Chondrocyte (in vitro differentiated cells): ENCODE data around the gene RANBP10. TPM values are rescaled to one million over a fixed set of nuclear protein-coding genes. Genes with fewer than 3 reads are reported as not detected.
A peak's percentile ranks its signal among the peaks of the same experiment; 100 is the strongest.

Experiments
- DNase-seq: peaks from one replicate; pipeline ENCODE4 v3.0.0; 2021; ENCODE audit warnings: mixed read lengths, low spot score
- H3K27ac Mint-ChIP-seq: one replicate; pipeline ENCODE4 v1.8.0; 2021; ENCODE audit warnings: mild to moderate bottlenecking, moderate library complexity, mixed read lengths; ENCODE audit not compliant: unreplicated experiment
- H3K27me3 Mint-ChIP-seq: 2 replicates; pipeline ENCODE4 v1.8.0; 2021; ENCODE audit warnings: low read depth, mixed read lengths
- H3K36me3 Mint-ChIP-seq: 2 replicates; pipeline ENCODE4 v1.8.0; 2021; ENCODE audit warnings: low read depth, mixed read lengths
- H3K4me1 Mint-ChIP-seq: 2 replicates; pipeline ENCODE4 v1.8.0; 2021; ENCODE audit warnings: low read depth, mild to moderate bottlenecking, mixed read lengths
- H3K4me3 Mint-ChIP-seq: one replicate; pipeline ENCODE4 v1.8.0; 2021; ENCODE audit warnings: mild to moderate bottlenecking, moderate library complexity, mixed read lengths; ENCODE audit not compliant: unreplicated experiment
- H3K9me3 Mint-ChIP-seq: 2 replicates; pipeline ENCODE4 v1.8.0; 2021; ENCODE audit warnings: low read depth, mixed read lengths
- total RNA-seq: library from RNA; stranded (reverse); gene quantifications from 3 replicates; pipeline ENCODE4 v1.2.1, GENCODE V29; 2021
- TF ChIP-seq, protein P1 (sequence below): fragments of 200-600 bp; sonication (generic); IDR thresholded peaks from 2 replicates; pipeline ENCODE4 v1.5.0; 2021; ENCODE audit warnings: antibody characterized with exemption, mild to moderate bottlenecking, moderate library complexity

Gene RANBP10
- total RNA-seq, 1 donor from 2014 or later = 14.4 TPM

DNA sequence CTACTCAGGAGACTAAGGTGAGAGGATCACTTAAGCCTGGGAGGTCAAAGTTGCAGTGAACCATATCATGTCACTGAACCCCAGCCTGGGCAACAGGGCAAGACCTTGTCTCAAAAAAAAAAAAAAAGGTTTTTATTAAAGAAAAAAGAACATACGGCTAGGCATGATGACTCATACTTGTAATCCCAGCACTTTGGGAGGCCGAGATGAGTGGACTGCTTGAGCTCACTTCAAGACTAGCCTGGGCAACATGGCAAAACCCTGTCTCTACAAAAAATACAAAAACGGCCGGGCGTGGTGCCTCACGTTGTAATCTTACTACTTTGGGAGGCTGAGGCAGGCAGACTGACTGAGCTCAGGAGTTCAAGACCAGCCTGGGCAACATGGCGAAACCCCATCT lies 38.4 kb downstream of the RANBP10 start:
- H3K4me1 Mint-ChIP-seq = peaks cover 11% of the 10 kb centered on the region
- DNase-seq = no peak
- peaks cover 7% of the 10 kb centered on the region for H3K36me3 Mint-ChIP-seq
- TF ChIP-seq, protein P1, sequence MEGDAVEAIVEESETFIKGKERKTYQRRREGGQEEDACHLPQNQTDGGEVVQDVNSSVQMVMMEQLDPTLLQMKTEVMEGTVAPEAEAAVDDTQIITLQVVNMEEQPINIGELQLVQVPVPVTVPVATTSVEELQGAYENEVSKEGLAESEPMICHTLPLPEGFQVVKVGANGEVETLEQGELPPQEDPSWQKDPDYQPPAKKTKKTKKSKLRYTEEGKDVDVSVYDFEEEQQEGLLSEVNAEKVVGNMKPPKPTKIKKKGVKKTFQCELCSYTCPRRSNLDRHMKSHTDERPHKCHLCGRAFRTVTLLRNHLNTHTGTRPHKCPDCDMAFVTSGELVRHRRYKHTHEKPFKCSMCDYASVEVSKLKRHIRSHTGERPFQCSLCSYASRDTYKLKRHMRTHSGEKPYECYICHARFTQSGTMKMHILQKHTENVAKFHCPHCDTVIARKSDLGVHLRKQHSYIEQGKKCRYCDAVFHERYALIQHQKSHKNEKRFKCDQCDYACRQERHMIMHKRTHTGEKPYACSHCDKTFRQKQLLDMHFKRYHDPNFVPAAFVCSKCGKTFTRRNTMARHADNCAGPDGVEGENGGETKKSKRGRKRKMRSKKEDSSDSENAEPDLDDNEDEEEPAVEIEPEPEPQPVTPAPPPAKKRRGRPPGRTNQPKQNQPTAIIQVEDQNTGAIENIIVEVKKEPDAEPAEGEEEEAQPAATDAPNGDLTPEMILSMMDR = no peak
- H3K27ac Mint-ChIP-seq = peak overlapping the region; percentile 5
- H3K9me3 Mint-ChIP-seq = no peaks in the 10 kb centered on the region
- no peak overlapping the region for H3K4me3 Mint-ChIP-seq
- H3K27me3 Mint-ChIP-seq = no peaks in the 10 kb centered on the region

DNA sequence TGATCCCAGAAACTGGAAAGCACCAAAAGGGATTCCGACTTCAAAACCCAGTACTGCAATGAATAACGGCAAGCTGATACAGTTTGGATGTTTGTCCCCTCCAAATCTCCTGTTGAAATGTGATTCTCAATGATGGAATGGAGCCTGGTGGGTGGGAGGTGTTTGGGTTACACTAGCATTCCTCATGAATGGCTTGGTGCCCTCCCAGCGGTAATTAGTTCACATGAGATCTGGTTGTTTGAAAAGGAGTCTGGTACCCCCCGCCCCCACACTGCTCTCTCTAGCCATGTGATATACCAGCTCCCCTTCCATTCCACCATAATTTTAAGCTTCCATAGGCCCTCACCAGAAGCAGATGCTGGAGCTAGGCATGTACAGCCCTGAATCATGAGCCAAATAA lies 40.1 kb downstream of the RANBP10 start:
- H3K4me3 Mint-ChIP-seq = no peak overlapping the region
- TF ChIP-seq, protein P1 = no peak
- no peak overlapping the region for H3K27ac Mint-ChIP-seq
- no peaks in the 10 kb centered on the region for H3K9me3 Mint-ChIP-seq
- no peak for DNase-seq
- no peaks in the 10 kb centered on the region for H3K27me3 Mint-ChIP-seq
- no peaks in the 10 kb centered on the region for H3K4me1 Mint-ChIP-seq
- peaks cover 4% of the 10 kb centered on the region for H3K36me3 Mint-ChIP-seq

DNA sequence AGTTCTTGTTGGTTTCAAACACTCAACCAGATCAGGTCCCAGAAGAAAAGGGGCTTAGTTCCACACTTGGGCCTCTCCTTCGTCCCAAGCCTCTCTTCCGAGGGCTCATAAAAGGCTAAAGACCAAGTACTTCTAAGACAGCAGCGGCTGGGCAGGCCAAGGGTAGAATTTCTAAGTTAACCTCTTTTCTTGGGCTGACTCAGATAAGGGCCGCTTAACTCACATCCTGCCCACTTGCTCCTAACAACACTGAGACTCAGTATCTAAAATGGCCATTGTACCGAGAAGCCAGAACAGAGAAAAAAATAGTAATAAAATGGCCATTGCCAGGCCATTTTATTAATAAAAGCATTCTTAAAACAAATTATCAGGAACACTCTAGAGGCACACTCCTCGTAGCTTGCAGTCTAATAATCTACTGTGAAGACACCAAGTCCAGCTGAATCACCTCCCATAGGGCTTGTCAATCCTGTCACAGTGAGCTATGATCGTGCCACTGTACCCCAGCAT lies 42.1 kb downstream of the RANBP10 start:
- Mint-ChIP-seq H3K27ac (no peak overlapping the region), H3K4me1 (no peaks in the 10 kb centered on the region)
- no peak for DNase-seq

DNA sequence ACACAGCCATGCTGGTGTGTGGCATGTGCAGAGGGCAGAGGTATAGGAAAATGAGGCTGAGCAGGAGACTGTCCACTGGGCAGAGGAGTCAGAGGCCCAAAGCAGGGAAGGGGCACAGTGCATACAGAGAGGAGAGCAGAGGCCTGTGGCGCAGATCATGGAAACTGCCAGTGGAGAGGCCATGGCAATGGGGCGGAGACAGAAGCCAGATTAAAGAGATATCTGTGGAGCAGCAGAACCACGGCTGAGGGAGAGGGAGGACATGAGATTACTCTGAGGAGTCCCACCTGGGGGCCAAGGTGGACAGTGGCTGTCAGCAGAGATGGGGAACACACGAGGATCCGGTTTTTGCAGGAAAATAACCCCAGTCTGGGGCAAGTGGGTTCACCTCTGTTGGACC lies 43.3 kb downstream of the RANBP10 start:
- Mint-ChIP-seq H3K36me3 (peaks cover 4% of the 10 kb centered on the region), H3K4me1 (no peaks in the 10 kb centered on the region), H3K4me3 (no peak overlapping the region), H3K27me3 (no peaks in the 10 kb centered on the region), H3K27ac (no peak overlapping the region), H3K9me3 (no peaks in the 10 kb centered on the region)
- TF ChIP-seq, protein P1 = no peak
- DNase-seq = no peak

More for the DNA sequence above, 42.1 kb downstream of the RANBP10 start:
- TF ChIP-seq, protein P1 = no peak
- H3K27me3 Mint-ChIP-seq = no peaks in the 10 kb centered on the region
- H3K9me3 Mint-ChIP-seq = no peaks in the 10 kb centered on the region
- peaks cover 4% of the 10 kb centered on the region for H3K36me3 Mint-ChIP-seq
- no peak overlapping the region for H3K4me3 Mint-ChIP-seq

DNA sequence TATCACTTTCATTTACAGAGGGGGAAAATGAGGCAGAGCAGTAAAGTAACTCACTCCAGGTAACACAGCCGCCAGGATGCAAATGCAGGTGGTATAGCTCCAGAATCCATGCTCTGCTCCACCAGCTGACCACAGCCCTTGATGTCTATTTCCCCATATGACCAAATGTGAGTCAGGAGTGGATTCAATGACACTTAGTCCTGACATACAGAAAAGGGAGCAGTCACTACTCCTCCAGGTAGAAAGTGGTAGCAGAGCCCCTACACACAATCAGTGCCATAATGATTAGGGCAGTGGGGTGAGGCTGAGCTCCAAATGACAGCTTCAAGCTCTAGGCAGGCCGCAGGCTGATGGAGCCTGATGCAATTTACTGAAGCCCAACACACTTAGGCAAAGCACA lies 44.0 kb downstream of the RANBP10 start:
- Mint-ChIP-seq H3K4me1 (no peaks in the 10 kb centered on the region), H3K4me3 (no peak overlapping the region), H3K27me3 (no peaks in the 10 kb centered on the region), H3K27ac (no peak overlapping the region), H3K9me3 (no peaks in the 10 kb centered on the region), H3K36me3 (peaks cover 4% of the 10 kb centered on the region)
- TF ChIP-seq, protein P1 = no peak
- DNase-seq = no peak
